ENCODE results near the gene SHOX. TPM values are rescaled to one million over a fixed set of nuclear protein-coding genes. Genes with fewer than 3 reads are reported as not detected.

SHOX gene
- total and polyA plus RNA-seq, 2 donors (not counting 1 experiment from before 2014, with no cell fraction given) = not detected

DNA sequence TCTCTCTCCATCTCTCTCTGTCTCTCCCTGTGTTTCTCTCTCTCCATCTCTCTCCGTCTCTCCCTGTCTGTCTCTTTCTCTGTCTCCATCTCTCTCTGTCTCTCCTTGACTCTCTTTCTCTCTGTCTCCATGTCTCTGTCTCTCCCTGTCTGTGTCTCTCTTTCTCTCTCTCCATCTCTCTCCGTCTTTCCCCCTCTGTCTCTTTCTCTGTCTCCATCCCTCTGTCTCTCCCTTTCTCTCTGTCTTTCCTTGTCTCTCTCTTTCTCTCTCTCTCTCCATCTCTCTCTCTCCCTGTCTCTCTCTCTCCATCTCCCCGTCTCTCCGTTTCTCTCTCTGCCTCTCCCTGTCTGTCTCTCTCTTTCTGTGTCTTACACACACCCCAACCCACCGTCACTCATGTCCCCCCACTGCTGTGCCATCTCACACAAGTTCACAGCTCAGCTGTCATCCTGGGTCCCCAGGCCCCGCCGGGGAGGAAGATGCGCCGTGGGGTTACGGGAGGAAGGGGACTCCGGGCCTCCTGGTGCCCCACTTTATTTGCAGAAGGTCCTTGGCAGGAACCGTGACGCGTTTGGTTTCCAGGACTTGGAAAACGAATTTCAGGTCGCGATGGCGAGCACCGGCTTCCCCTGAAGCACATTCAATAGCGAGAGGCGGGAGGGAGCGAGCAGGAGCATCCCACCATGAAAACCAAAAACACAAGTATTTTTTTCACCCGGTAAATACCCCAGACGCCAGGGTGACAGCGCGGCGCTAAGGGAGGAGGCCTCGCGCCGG is 1.2 kb upstream of the SHOX start:
- no peak for DNase-seq (ENCODE audit: low read depth in 2 of 2)
- no peaks in the 10 kb centered on the region for H4K20me1 ChIP-seq (ENCODE audit: control insufficient read depth, extremely low read depth, insufficient read depth, low read length)
- H3K27ac ChIP-seq (ENCODE audit: insufficient read depth, low read length) = no peak overlapping the region
- H3K79me2 ChIP-seq (ENCODE audit: control insufficient read depth, insufficient read depth, low read length) = no peaks in the 10 kb centered on the region
- no peak overlapping the region for H3K4me2 ChIP-seq (ENCODE audit: extremely low read depth, insufficient read depth, low read length)
- H3K27me3 ChIP-seq (ENCODE audit: control insufficient read depth, insufficient read depth, low read length) = no peaks in the 10 kb centered on the region
- no peak overlapping the region for H3K9ac ChIP-seq (ENCODE audit: insufficient read depth, low read length)
- H3K9me3 ChIP-seq (ENCODE audit: control insufficient read depth, insufficient read depth, low read depth, low read length) = no peaks in the 10 kb centered on the region
- no peak overlapping the region for H3K4me3 ChIP-seq (replicated peaks in 1 of 4; ENCODE audit: control extremely low read depth in 1 of 4, insufficient read depth in 1 of 4, low read depth in 3 of 4, low read length in 4 of 4)
- TF ChIP-seq EZH2 (IDR thresholded peaks at IDR 0.05; ENCODE audit: low read length, missing control alignments) = no peak
- TF ChIP-seq, protein P1, sequence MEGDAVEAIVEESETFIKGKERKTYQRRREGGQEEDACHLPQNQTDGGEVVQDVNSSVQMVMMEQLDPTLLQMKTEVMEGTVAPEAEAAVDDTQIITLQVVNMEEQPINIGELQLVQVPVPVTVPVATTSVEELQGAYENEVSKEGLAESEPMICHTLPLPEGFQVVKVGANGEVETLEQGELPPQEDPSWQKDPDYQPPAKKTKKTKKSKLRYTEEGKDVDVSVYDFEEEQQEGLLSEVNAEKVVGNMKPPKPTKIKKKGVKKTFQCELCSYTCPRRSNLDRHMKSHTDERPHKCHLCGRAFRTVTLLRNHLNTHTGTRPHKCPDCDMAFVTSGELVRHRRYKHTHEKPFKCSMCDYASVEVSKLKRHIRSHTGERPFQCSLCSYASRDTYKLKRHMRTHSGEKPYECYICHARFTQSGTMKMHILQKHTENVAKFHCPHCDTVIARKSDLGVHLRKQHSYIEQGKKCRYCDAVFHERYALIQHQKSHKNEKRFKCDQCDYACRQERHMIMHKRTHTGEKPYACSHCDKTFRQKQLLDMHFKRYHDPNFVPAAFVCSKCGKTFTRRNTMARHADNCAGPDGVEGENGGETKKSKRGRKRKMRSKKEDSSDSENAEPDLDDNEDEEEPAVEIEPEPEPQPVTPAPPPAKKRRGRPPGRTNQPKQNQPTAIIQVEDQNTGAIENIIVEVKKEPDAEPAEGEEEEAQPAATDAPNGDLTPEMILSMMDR (conservative IDR thresholded peaks at IDR 0.05 in 1 of 2, IDR thresholded peaks at IDR 0.05 in 1 of 2; ENCODE audit: low read depth in 1 of 2, low read length in 2 of 2) = no peak
- H3K36me3 ChIP-seq (ENCODE audit: control insufficient read depth, insufficient read depth, low read length) = no peaks in the 10 kb centered on the region
- no peak overlapping the region for H2AFZ ChIP-seq (ENCODE audit: low read length)
- no peaks in the 10 kb centered on the region for H3K4me1 ChIP-seq (ENCODE audit: control insufficient read depth, extremely low read depth, insufficient read depth, low read length)

DNA sequence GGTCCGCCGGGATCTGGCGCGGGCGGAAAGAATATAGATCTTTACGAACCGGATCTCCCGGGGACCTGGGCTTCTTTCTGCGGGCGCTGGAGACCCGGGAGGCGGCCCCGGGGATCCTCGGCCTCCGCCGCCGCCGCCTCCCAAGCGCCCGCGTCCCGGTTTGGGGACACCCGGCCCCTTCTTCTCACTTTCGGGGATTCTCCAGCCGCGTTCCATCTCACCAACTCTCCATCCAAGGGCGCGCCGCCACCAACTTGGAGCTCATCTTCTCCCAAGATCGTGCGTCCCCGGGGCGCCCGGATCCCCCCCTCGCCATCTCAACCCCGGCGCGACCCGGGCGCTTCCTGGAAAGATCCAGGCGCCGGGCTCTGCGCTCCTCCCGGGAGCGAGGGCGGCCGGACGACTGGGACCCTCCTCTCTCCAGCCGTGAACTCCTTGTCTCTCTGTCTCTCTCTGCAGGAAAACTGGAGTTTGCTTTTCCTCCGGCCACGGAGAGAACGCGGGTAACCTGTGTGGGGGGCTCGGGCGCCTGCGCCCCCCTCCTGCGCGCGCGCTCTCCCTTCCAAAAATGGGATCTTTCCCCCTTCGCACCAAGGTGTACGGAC is 482 bp upstream of the SHOX start:
- Histone ChIP-seq H4K20me1 (ENCODE audit: control insufficient read depth, extremely low read depth, insufficient read depth, low read length) (no peaks in the 10 kb centered on the region), H3K4me1 (ENCODE audit: control insufficient read depth, extremely low read depth, insufficient read depth, low read length) (no peaks in the 10 kb centered on the region), H3K9ac (ENCODE audit: insufficient read depth, low read length) (no peak overlapping the region), H3K79me2 (ENCODE audit: control insufficient read depth, insufficient read depth, low read length) (no peaks in the 10 kb centered on the region), H3K27me3 (ENCODE audit: control insufficient read depth, insufficient read depth, low read length) (no peaks in the 10 kb centered on the region), H3K27ac (ENCODE audit: insufficient read depth, low read length) (no peak overlapping the region), H3K9me3 (ENCODE audit: control insufficient read depth, insufficient read depth, low read depth, low read length) (no peaks in the 10 kb centered on the region), H3K36me3 (ENCODE audit: control insufficient read depth, insufficient read depth, low read length) (no peaks in the 10 kb centered on the region), H2AFZ (ENCODE audit: low read length) (no peak overlapping the region), H3K4me3 (replicated peaks in 1 of 4; ENCODE audit: control extremely low read depth in 1 of 4, insufficient read depth in 1 of 4, low read depth in 3 of 4, low read length in 4 of 4) (no peak overlapping the region), H3K4me2 (ENCODE audit: extremely low read depth, insufficient read depth, low read length) (no peak overlapping the region)
- TF ChIP-seq, protein P1 (conservative IDR thresholded peaks at IDR 0.05 in 1 of 2, IDR thresholded peaks at IDR 0.05 in 1 of 2; ENCODE audit: low read depth in 1 of 2, low read length in 2 of 2) = no peak
- TF ChIP-seq EZH2 (IDR thresholded peaks at IDR 0.05; ENCODE audit: low read length, missing control alignments) = no peak
- DNase-seq (ENCODE audit: low read depth in 2 of 2) = no peak

GRCh38 chrX:631802-632365 is 1.3 kb downstream of the SHOX start:
- no peaks in the 10 kb centered on the region for H3K36me3 ChIP-seq (ENCODE audit: control insufficient read depth, insufficient read depth, low read length)
- H3K27me3 ChIP-seq (ENCODE audit: control insufficient read depth, insufficient read depth, low read length) = no peaks in the 10 kb centered on the region
- no peak overlapping the region for H3K9ac ChIP-seq (ENCODE audit: insufficient read depth, low read length)
- no peak for TF ChIP-seq EZH2 (IDR thresholded peaks at IDR 0.05; ENCODE audit: low read length, missing control alignments)
- TF ChIP-seq, protein P1 (conservative IDR thresholded peaks at IDR 0.05 in 1 of 2, IDR thresholded peaks at IDR 0.05 in 1 of 2; ENCODE audit: low read depth in 1 of 2, low read length in 2 of 2) = no peak
- DNase-seq (ENCODE audit: low read depth in 2 of 2) = no peak
- no peak overlapping the region for H3K27ac ChIP-seq (ENCODE audit: insufficient read depth, low read length)
- H4K20me1 ChIP-seq (ENCODE audit: control insufficient read depth, extremely low read depth, insufficient read depth, low read length) = no peaks in the 10 kb centered on the region
- no peak overlapping the region for H3K4me2 ChIP-seq (ENCODE audit: extremely low read depth, insufficient read depth, low read length)
- no peak overlapping the region for H2AFZ ChIP-seq (ENCODE audit: low read length)
- no peaks in the 10 kb centered on the region for H3K79me2 ChIP-seq (ENCODE audit: control insufficient read depth, insufficient read depth, low read length)
- H3K4me3 ChIP-seq (replicated peaks in 1 of 4; ENCODE audit: control extremely low read depth in 1 of 4, insufficient read depth in 1 of 4, low read depth in 3 of 4, low read length in 4 of 4) = no peak overlapping the region
- H3K9me3 ChIP-seq (ENCODE audit: control insufficient read depth, insufficient read depth, low read depth, low read length) = no peaks in the 10 kb centered on the region
- no peaks in the 10 kb centered on the region for H3K4me1 ChIP-seq (ENCODE audit: control insufficient read depth, extremely low read depth, insufficient read depth, low read length)

All from fibroblast of lung (primary cell).